ENCODE measurements around the gene HS3ST1.

HS3ST1 gene

GRCh38 chr4:11430536-11430935 is 1.8 kb upstream of the HS3ST1 start:
- no peak for DNase-seq

- no peak for DNase-seq
Measured at GRCh38 chr4:11429699-11430045, 978 bp upstream of the HS3ST1 start.

- DNase-seq, result peak; percentile 34 to 77
Measured at GRCh38 chr4:11428899-11429698, 405 bp upstream of the HS3ST1 start.

GRCh38 chr4:11427121-11427996 is 1.3 kb downstream of the HS3ST1 start:
- no peak for DNase-seq

- no peak for DNase-seq
Measured at GRCh38 chr4:11426731-11427120, 2.0 kb downstream of the HS3ST1 start.

GRCh38 chr4:11426003-11426402 is 2.7 kb downstream of the HS3ST1 start:
- no peak for DNase-seq

- no peak for DNase-seq
Measured at GRCh38 chr4:11424856-11425255, 3.8 kb downstream of the HS3ST1 start.

- no peak for DNase-seq
Measured at GRCh38 chr4:11424000-11424399, 4.7 kb downstream of the HS3ST1 start.

GRCh38 chr4:11423465-11423864 is 5.2 kb downstream of the HS3ST1 start:
- DNase-seq, result no peak

- DNase-seq, result no peak
Measured at GRCh38 chr4:11421116-11421515, 7.6 kb downstream of the HS3ST1 start.

- no peak for DNase-seq
Measured at GRCh38 chr4:11420327-11420726, 8.4 kb downstream of the HS3ST1 start.

GRCh38 chr4:11418610-11419009 is 10.1 kb downstream of the HS3ST1 start:
- no peak for DNase-seq

- no peak for DNase-seq
Measured at GRCh38 chr4:11416767-11417113, 12.0 kb downstream of the HS3ST1 start.

GRCh38 chr4:11416071-11416766 is 12.5 kb downstream of the HS3ST1 start:
- DNase-seq, result no peak

- no peak for DNase-seq
Measured at GRCh38 chr4:11415409-11416070, 13.2 kb downstream of the HS3ST1 start.

GRCh38 chr4:11412211-11412610 is 16.5 kb downstream of the HS3ST1 start:
- no peak for DNase-seq

- peak; percentile 15 to 18 for DNase-seq
Measured at GRCh38 chr4:11409632-11410031, 19.1 kb downstream of the HS3ST1 start.

- DNase-seq, result no peak
Measured at GRCh38 chr4:11408233-11408967, 20.3 kb downstream of the HS3ST1 start.

GRCh38 chr4:11407551-11407950 is 21.1 kb downstream of the HS3ST1 start:
- DNase-seq, result no peak

- no peak for DNase-seq
Measured at GRCh38 chr4:11404431-11404830, 24.3 kb downstream of the HS3ST1 start.

GRCh38 chr4:11402192-11402591 is 26.5 kb downstream of the HS3ST1 start:
- DNase-seq, result no peak

- no peak for DNase-seq
Measured at GRCh38 chr4:11399461-11399971, 29.2 kb downstream of the HS3ST1 start.

Data from SHP77 (cell line).